A549 (cell line): Measurements from ENCODE around the gene OR52B2. TPM values are rescaled to one million over a fixed set of nuclear protein-coding genes. Genes with fewer than 3 reads are reported as not detected.

Experiments used
- ATAC-seq, 2 experiments: fragments of 200-7000 bp in 1 of 2; fragments of >200 bp in 1 of 2; cut with Nextera tagmentation in 1 of 2; cut with Tn5 transposase in 1 of 2; 3 replicates each; pipeline versions ENCODE4 v1.8.0 to v1.9.1; 2018 to 2020; ENCODE audit warnings: mild to moderate bottlenecking in 1 of 2, moderate library complexity in 1 of 2
- CTCF ChIA-PET: fragments of 300-600 bp; sonication (Branson Sonifier 250); formaldehyde crosslinking; extraction: SDS; loops from one replicate; lab custom pipeline; 2021; ENCODE audit warnings: antibody characterized with exemption, inconsistent platforms; lab: Yijun Ruan, JAX
- POLR2A ChIA-PET: fragments of 350-600 bp; formaldehyde crosslinking; extraction: SDS; loops from one replicate; lab custom pipeline; 2021; ENCODE audit warnings: antibody characterized with exemption, inconsistent platforms; lab: Yijun Ruan, JAX
- DNase-seq, 2 experiments: peaks; one replicate each; pipeline versions ENCODE4 v3.0.0 to v3.0.0-alpha.2; 2011 to 2016; ENCODE audit warnings: low read depth in 1 of 2, low spot score in 1 of 2
- FAIRE-seq: peaks from 2 replicates; lab custom pipeline; 2011; peaks lifted over from hg19 to GRCh38; lab: Jason Lieb, UNC
- H3K27ac ChIP-seq, 2 experiments: fragments of >200 bp; sonication (Bioruptor Twin); formaldehyde crosslinking; 3 replicates each; pipeline ENCODE4 v1.5.1; 2016 to 2017
- H3K4me1 ChIP-seq: fragments of >200 bp; sonication (Bioruptor Twin); formaldehyde crosslinking; 3 replicates; pipeline ENCODE4 v1.6.1; 2016
- H3K4me2 ChIP-seq: fragments of >200 bp; sonication (Bioruptor Twin); formaldehyde crosslinking; 3 replicates; pipeline ENCODE4 v1.6.1; 2016
- H3K4me3 ChIP-seq: fragments of >200 bp; sonication (Bioruptor Twin); formaldehyde crosslinking; 3 replicates; pipeline ENCODE4 v1.5.1; 2016
- H3K9me3 ChIP-seq: fragments of >200 bp; sonication (Bioruptor Twin); formaldehyde crosslinking; 3 replicates; pipeline ENCODE4 v1.6.1; 2016
- BHLHE40 ChIP-seq: IDR thresholded peaks from 2 replicates; pipeline ENCODE4 v1.6.1; 2012; ENCODE audit warnings: low read depth, low read length, inconsistent platforms
- CBX8 ChIP-seq: fragments of 200-600 bp; sonication (generic); IDR thresholded peaks from 2 replicates; pipeline ENCODE4 v1.6.1; 2016
- CEBPB ChIP-seq, 2 experiments: fragments of >200 bp in 1 of 2; sonication (Bioruptor Twin) in 1 of 2; formaldehyde crosslinking in 1 of 2; IDR thresholded peaks; 2 replicates each; pipeline ENCODE4 v1.6.1; 2012 to 2016
- CHD4 ChIP-seq: fragments of 200-600 bp; sonication (generic); IDR thresholded peaks from 2 replicates; pipeline ENCODE4 v1.6.1; 2016; ENCODE audit warnings: antibody characterized with exemption, mild to moderate bottlenecking, borderline replicate concordance
- E2F6 ChIP-seq: IDR thresholded peaks from 2 replicates; pipeline ENCODE4 v1.6.1; 2012; ENCODE audit warnings: low read depth, borderline replicate concordance
- EHF ChIP-seq: fragments of 250-450 bp; sonication (Bioruptor Pico); IDR thresholded peaks from 2 replicates; pipeline ENCODE4 v1.5.0; 2020; ENCODE audit warnings: mild to moderate bottlenecking
- EP300 ChIP-seq, 2 experiments: fragments of >200 bp; sonication (Bioruptor Twin); formaldehyde crosslinking; IDR thresholded peaks; 2 replicates in 1 of 2; 3 replicates in 1 of 2; pipeline ENCODE4 v1.6.1; 2016 to 2017
- ESRRA ChIP-seq: fragments of 150-350 bp; IDR thresholded peaks from 2 replicates; pipeline ENCODE4 v1.6.1; 2014; ENCODE audit warnings: mild to moderate bottlenecking, low read length, borderline replicate concordance
- FOSL2 ChIP-seq, 2 experiments: fragments of 450-650 bp in 1 of 2; fragments of >200 bp in 1 of 2; sonication (Bioruptor Twin) in 1 of 2; formaldehyde crosslinking; IDR thresholded peaks; 2 replicates each; pipeline versions ENCODE4 v1.5.0 to v1.6.1; 2016 to 2020; ENCODE audit warnings: mild to moderate bottlenecking in 1 of 2, moderate library complexity in 1 of 2
- HDAC2 ChIP-seq: fragments of 200-600 bp; sonication (generic); IDR thresholded peaks from 2 replicates; pipeline ENCODE4 v1.6.1; 2016
- HEYL ChIP-seq: fragments of 250-450 bp; sonication (Bioruptor Pico); IDR thresholded peaks from 2 replicates; pipeline ENCODE4 v1.8.0; 2021; ENCODE audit warnings: mild to moderate bottlenecking, moderate library complexity
- HMGXB4 ChIP-seq: fragments of 250-450 bp; sonication (Bioruptor Pico); IDR thresholded peaks from 2 replicates; pipeline ENCODE4 v1.5.0; 2021; ENCODE audit warnings: mild to moderate bottlenecking, moderate library complexity, borderline replicate concordance
- JUNB ChIP-seq: fragments of >200 bp; sonication (Bioruptor Twin); formaldehyde crosslinking; IDR thresholded peaks from 2 replicates; pipeline ENCODE4 v1.6.1; 2016
- KDM1A ChIP-seq: fragments of 200-600 bp; sonication (generic); IDR thresholded peaks from 2 replicates; pipeline ENCODE4 v1.6.1; 2016; ENCODE audit warnings: low read depth, mild to moderate bottlenecking
- KDM5A ChIP-seq: fragments of 200-600 bp; sonication (generic); IDR thresholded peaks from 2 replicates; pipeline ENCODE4 v1.6.1; 2016; ENCODE audit warnings: antibody characterized with exemption, mild to moderate bottlenecking
- NFE2L2 ChIP-seq: fragments of 150-350 bp; conservative IDR thresholded peaks from 2 replicates; pipeline ENCODE4 v1.6.1; 2014; ENCODE audit warnings: low read length
- PBX3 ChIP-seq: IDR thresholded peaks from 2 replicates; pipeline ENCODE4 v1.6.1; 2012
- POLR2A ChIP-seq: IDR thresholded peaks from 2 replicates; pipeline ENCODE4 v1.6.1; 2012; ENCODE audit warnings: mild to moderate bottlenecking, low read length
- SMC3 ChIP-seq: fragments of >200 bp; sonication (Bioruptor Twin); formaldehyde crosslinking; IDR thresholded peaks from 3 replicates; pipeline ENCODE4 v1.6.1; 2018; ENCODE audit warnings: inconsistent platforms
- ZNF302 ChIP-seq: fragments of 250-450 bp; sonication (Bioruptor Pico); IDR thresholded peaks from 2 replicates; pipeline ENCODE4 v1.9.0; 2021; ENCODE audit warnings: inconsistent platforms, mild to moderate bottlenecking, moderate library complexity
- WGBS: methylation state at CpG from one replicate; pipeline ENCODE4 v1.1.6; 2017; ENCODE audit errors: missing lambda C conversion rate; 5-methylcytosine and 5-hydroxymethylcytosine counted together
- polyA plus RNA-seq, 4 experiments: library from polyadenylated mRNA; depleted of rRNA in 3 of 4; stranded (reverse); fragments of >200 nt; fragmentation: RNase III in 1 of 4; extraction: RNeasy Plus Mini Kit Qiagen cat#74134 plus additional on column Dnase treatment in 1 of 4; gene quantifications; 2 replicates in 3 of 4; 3 replicates in 1 of 4; pipeline ENCODE4 v1.2.3, GENCODE V29; 2011 to 2017

The OR52B2 gene
- polyA plus RNA-seq, 2 of the 4 experiments (the other 2 are of a cell fraction) = not detected

- Histone ChIP-seq H3K4me3 (no peak overlapping the region), H3K9me3 (no peaks in the 10 kb centered on the region), H3K4me1 (no peaks in the 10 kb centered on the region), H3K4me2 (no peak overlapping the region), H3K27ac (no peak overlapping the region)
- ChIA-PET CTCF (interaction anchor here (0.6 to 1.0 kb wide), 3 partner anchors 27 to 1653 kb away, joined by 3 to 4 read pairs (median 3); no protein-coding TSS in a partner anchor), POLR2A (no interaction called here)
- DNase-seq (no peak), ATAC-seq (no peak), FAIRE-seq (no peak)
- no peak for TF ChIP-seq POLR2A
- no peak for TF ChIP-seq ZNF302 (CRISPR knock-in tag)
- no peak for TF ChIP-seq ESRRA
- no peak for TF ChIP-seq HDAC2
- no peak for TF ChIP-seq JUNB
- no peak for TF ChIP-seq NFE2L2
- WGBS = 0% methylated on average over 1 of the region's 1 CpG
Observed at GRCh38 chr11:6129011-6129410, 41.1 kb downstream of the OR52B2 start.

- TF ChIP-seq FOSL2 (IDR thresholded peaks at IDR 0.05) (no peak), FOSL2 (CRISPR knock-in tag; IDR thresholded peaks at IDR 0.05) (no peak), CBX8 (no peak), ZNF302 (CRISPR knock-in tag) (no peak), EHF (CRISPR knock-in tag) (no peak), BHLHE40 (no peak), CHD4 (no peak), PBX3 (no peak), CEBPB (IDR thresholded peaks at IDR 0.05) (no peak), E2F6 (no peak), KDM1A (no peak)
- ChIA-PET POLR2A (no interaction called here), CTCF (no interaction called here)
- FAIRE-seq (no peak), ATAC-seq (no peak), DNase-seq (no peak)
- H3K4me1 ChIP-seq = no peaks in the 10 kb centered on the region
- H3K4me2 ChIP-seq = no peak overlapping the region
- no peak overlapping the region for H3K27ac ChIP-seq
- H3K9me3 ChIP-seq = no peaks in the 10 kb centered on the region
- 10% methylated on average over 4 of the region's 4 CpGs for WGBS
- H3K4me3 ChIP-seq = no peak overlapping the region
Observed at GRCh38 chr11:6127881-6128280, 42.2 kb downstream of the OR52B2 start.

- H3K4me2 ChIP-seq = no peak overlapping the region
- no peak overlapping the region for H3K4me3 ChIP-seq
- ATAC-seq = no peak
- DNase-seq = no peak
- POLR2A ChIA-PET = no interaction called here
- no peaks in the 10 kb centered on the region for H3K9me3 ChIP-seq
- CTCF ChIA-PET = interaction anchor here (0.6 to 1.5 kb wide), 2 partner anchors 239 to 505 kb away, joined by 3 to 4 read pairs; no protein-coding TSS in a partner anchor
- H3K4me1 ChIP-seq = no peaks in the 10 kb centered on the region
- no peak overlapping the region for H3K27ac ChIP-seq
- WGBS = 4% methylated on average over 3 of the region's 3 CpGs
- FAIRE-seq = no peak
- TF ChIP-seq PBX3 = no peak
- no peak for TF ChIP-seq CEBPB (IDR thresholded peaks at IDR 0.05)
- no peak for TF ChIP-seq KDM5A
- TF ChIP-seq SMC3 = no peak
- TF ChIP-seq HMGXB4 (CRISPR knock-in tag) = no peak
- TF ChIP-seq ZNF302 (CRISPR knock-in tag) = no peak
- no peak for TF ChIP-seq EP300 (IDR thresholded peaks at IDR 0.05)
- TF ChIP-seq HEYL (CRISPR knock-in tag) = no peak
- TF ChIP-seq, all 56 proteins: peak for 0
Observed at GRCh38 chr11:6124245-6124644, 45.9 kb downstream of the OR52B2 start.

Other genes with a start within 250 kb of the OR52B2 start
- gene OR56A3, start 228.1 kb downstream of the OR52B2 start, polyA plus RNA-seq (2011; rRNA removed) = not detected in 2 replicates
- gene OR56A3, start 228.1 kb downstream of the OR52B2 start, polyA plus RNA-seq (2017; fragmentation: RNase III; extraction: RNeasy Plus Mini Kit Qiagen cat#74134 plus additional on column Dnase treatment) = not detected in 3 replicates
- not detected in 2 replicates for gene OR56A5, start 201.8 kb downstream of the OR52B2 start, polyA plus RNA-seq (2011; rRNA removed)
- not detected in 3 replicates for gene OR56A5, start 201.8 kb downstream of the OR52B2 start, polyA plus RNA-seq (2017; fragmentation: RNase III; extraction: RNeasy Plus Mini Kit Qiagen cat#74134 plus additional on column Dnase treatment)
- not detected in 2 replicates for gene OR52L1, start 183.3 kb downstream of the OR52B2 start, polyA plus RNA-seq (2011; rRNA removed)
- gene OR52L1, start 183.3 kb downstream of the OR52B2 start, polyA plus RNA-seq (2017; fragmentation: RNase III; extraction: RNeasy Plus Mini Kit Qiagen cat#74134 plus additional on column Dnase treatment) = not detected in 3 replicates
- not detected in 2 replicates for gene OR56A4, start 163.4 kb downstream of the OR52B2 start, polyA plus RNA-seq (2011; rRNA removed)
- gene OR56A4, start 163.4 kb downstream of the OR52B2 start, polyA plus RNA-seq (2017; fragmentation: RNase III; extraction: RNeasy Plus Mini Kit Qiagen cat#74134 plus additional on column Dnase treatment) = not detected in 3 replicates
- not detected in 2 replicates for gene OR56A1, start 139.6 kb downstream of the OR52B2 start, polyA plus RNA-seq (2011; rRNA removed)
- gene OR56A1, start 139.6 kb downstream of the OR52B2 start, polyA plus RNA-seq (2017; fragmentation: RNase III; extraction: RNeasy Plus Mini Kit Qiagen cat#74134 plus additional on column Dnase treatment) = not detected in 3 replicates
- gene OR56B4, start 62.6 kb downstream of the OR52B2 start, polyA plus RNA-seq (2011; rRNA removed) = not detected in 2 replicates
- not detected in 3 replicates for gene OR56B4, start 62.6 kb downstream of the OR52B2 start, polyA plus RNA-seq (2017; fragmentation: RNase III; extraction: RNeasy Plus Mini Kit Qiagen cat#74134 plus additional on column Dnase treatment)
- gene OR52W1, start 28.9 kb upstream of the OR52B2 start, polyA plus RNA-seq (2011; rRNA removed) = not detected in 2 replicates
- gene OR52W1, start 28.9 kb upstream of the OR52B2 start, polyA plus RNA-seq (2017; fragmentation: RNase III; extraction: RNeasy Plus Mini Kit Qiagen cat#74134 plus additional on column Dnase treatment) = not detected in 3 replicates
- gene C11orf42, start 35.2 kb upstream of the OR52B2 start, polyA plus RNA-seq (2011; rRNA removed) = not detected in 2 replicates
- not detected in 3 replicates for gene C11orf42, start 35.2 kb upstream of the OR52B2 start, polyA plus RNA-seq (2017; fragmentation: RNase III; extraction: RNeasy Plus Mini Kit Qiagen cat#74134 plus additional on column Dnase treatment)
- 19.4 and 23.9 TPM in 2 replicates for gene FHIP1B, start 64.3 kb upstream of the OR52B2 start, polyA plus RNA-seq (2011; rRNA removed)
- 12.6 to 14.3 TPM (median 13.9 TPM) in 3 replicates for gene FHIP1B, start 64.3 kb upstream of the OR52B2 start, polyA plus RNA-seq (2017; fragmentation: RNase III; extraction: RNeasy Plus Mini Kit Qiagen cat#74134 plus additional on column Dnase treatment)
- gene CNGA4, start 68.8 kb upstream of the OR52B2 start, polyA plus RNA-seq (2011; rRNA removed) = 0.12 and 0.19 TPM in 2 replicates
- gene CNGA4, start 68.8 kb upstream of the OR52B2 start, polyA plus RNA-seq (2017; fragmentation: RNase III; extraction: RNeasy Plus Mini Kit Qiagen cat#74134 plus additional on column Dnase treatment) = 0.10 to 0.12 TPM (median 0.11 TPM) in 3 replicates
- not detected in 2 replicates for gene CCKBR, start 89.5 kb upstream of the OR52B2 start, polyA plus RNA-seq (2011; rRNA removed)
- not detected in 3 replicates for gene CCKBR, start 89.5 kb upstream of the OR52B2 start, polyA plus RNA-seq (2017; fragmentation: RNase III; extraction: RNeasy Plus Mini Kit Qiagen cat#74134 plus additional on column Dnase treatment)
- 5.2 and 6.0 TPM in 2 replicates for gene CAVIN3, start 150.2 kb upstream of the OR52B2 start, polyA plus RNA-seq (2011; rRNA removed)
- 15.9 to 26.7 TPM (median 22.9 TPM) in 3 replicates for gene CAVIN3, start 150.2 kb upstream of the OR52B2 start, polyA plus RNA-seq (2017; fragmentation: RNase III; extraction: RNeasy Plus Mini Kit Qiagen cat#74134 plus additional on column Dnase treatment)
- 5.1 and 5.5 TPM in 2 replicates for gene SMPD1, start 220.1 kb upstream of the OR52B2 start, polyA plus RNA-seq (2011; rRNA removed)
- 5.7 to 6.8 TPM (median 6.5 TPM) in 3 replicates for gene SMPD1, start 220.1 kb upstream of the OR52B2 start, polyA plus RNA-seq (2017; fragmentation: RNase III; extraction: RNeasy Plus Mini Kit Qiagen cat#74134 plus additional on column Dnase treatment)
- gene APBB1, start 248.8 kb upstream of the OR52B2 start, polyA plus RNA-seq (2011; rRNA removed) = 13.6 and 17.2 TPM in 2 replicates
- 14.4 to 18.5 TPM (median 16.4 TPM) in 3 replicates for gene APBB1, start 248.8 kb upstream of the OR52B2 start, polyA plus RNA-seq (2017; fragmentation: RNase III; extraction: RNeasy Plus Mini Kit Qiagen cat#74134 plus additional on column Dnase treatment)